HG03159 (cell line): ENCODE data around the gene PGPEP1.
"Not testable (repeated sequence)": the region's sequence is repeated elsewhere in the genome, so short reads cannot be mapped to it uniquely, and the experiment has no call there.

Experiments used
- ATAC-seq: cut with Tn5 transposase; IDR thresholded peaks from one replicate; pipeline ENCODE4 v1.9.1; 2021; ENCODE audit warnings: mild to moderate bottlenecking, moderate library complexity; ENCODE audit not compliant: unreplicated experiment

PGPEP1 gene

DNA sequence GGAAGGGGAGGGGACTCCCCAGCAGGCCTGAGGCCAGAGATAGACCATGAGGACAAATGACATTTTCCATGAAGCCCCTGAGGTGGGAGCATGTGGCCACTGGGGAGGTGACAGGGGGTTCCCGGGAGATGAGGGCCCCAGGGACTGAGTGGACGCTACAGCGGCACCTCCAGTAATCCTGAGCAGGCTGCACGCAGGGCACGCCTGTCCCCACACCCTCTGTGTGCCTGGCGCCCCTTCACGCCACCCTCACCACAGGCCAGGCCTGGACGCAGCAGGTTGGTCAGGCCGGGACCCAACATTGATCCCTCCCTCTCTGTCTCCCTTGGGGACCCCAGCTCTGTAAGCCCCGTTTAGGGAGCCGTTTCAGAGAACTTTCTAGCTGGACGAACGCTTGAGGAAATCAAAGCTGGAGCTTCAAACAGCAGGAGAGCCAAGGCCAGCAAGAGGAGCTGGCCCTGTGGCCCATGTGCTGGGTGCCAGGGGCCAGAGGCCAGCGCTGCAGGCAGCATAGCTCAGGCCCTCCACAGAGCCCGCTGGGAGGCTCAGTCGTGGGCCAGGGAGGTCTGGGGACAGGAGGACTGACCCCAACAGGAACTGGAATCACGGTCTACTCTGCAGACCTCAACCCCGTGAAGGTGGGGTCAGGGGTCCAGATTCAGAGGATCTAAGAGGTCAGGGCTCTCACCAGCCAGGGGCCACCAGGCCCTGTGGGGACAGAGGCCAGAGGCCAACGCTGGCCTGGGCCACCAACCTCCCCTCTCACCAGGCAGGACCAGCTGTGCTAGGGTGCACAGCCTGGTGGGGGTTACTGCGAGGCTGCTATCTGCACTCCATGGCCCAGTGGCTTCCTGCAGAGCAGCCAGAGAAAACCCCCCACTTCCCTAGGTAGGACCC is 32.1 kb upstream of the PGPEP1 start:
- ATAC-seq = no peak

DNA sequence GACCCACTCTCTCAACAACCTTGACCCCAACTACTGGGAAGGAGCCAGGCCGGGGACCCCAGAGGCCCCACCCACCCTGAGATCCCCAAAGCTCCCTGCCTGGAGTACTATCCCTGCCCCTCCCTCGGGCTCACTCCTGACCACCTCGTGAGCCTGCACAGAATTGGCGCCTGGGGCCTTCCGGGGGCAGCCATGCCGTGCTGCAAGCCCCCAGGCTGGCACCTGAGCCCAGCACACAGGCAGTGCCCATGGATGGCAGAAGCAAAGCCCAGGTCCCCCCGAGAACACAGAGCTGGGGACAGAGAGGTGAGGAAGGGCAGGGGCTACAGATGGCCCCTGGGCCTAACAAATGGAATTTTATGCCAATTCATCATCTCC is 31.5 kb upstream of the PGPEP1 start:
- ATAC-seq = no peak

DNA sequence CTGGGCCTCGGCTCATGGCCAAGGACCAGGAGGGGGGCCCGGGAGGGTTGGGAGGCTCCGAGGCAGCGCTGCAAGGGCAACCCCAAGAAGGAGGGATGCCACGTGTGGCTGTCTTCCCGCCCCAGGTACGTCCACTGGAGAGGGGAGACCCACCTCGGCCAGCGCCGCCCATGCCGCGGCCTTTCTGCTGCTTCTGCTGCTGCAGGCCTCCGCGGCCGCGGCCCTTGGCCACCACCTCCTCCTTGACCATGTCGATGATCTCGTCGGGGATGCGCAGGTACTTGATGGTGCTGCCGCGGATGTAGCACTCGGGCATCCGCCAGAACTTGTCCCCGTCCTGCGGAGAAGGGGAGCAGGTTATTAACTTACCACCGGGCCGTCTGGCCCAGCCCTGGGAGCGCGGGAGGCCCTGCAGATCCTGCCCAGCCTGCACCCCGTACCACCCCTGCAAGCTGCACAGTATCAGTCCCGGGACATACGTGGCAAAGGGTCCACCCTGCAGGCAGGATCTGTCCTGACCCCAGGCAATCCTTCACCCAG is 30.8 kb upstream of the PGPEP1 start:
- no peak for ATAC-seq

GRCh38 chr19:18310118-18310909 is 30.1 kb upstream of the PGPEP1 start:
- no peak for ATAC-seq

- no peak for ATAC-seq
Observed at GRCh38 chr19:18310966-18311365, 29.4 kb upstream of the PGPEP1 start.

DNA sequence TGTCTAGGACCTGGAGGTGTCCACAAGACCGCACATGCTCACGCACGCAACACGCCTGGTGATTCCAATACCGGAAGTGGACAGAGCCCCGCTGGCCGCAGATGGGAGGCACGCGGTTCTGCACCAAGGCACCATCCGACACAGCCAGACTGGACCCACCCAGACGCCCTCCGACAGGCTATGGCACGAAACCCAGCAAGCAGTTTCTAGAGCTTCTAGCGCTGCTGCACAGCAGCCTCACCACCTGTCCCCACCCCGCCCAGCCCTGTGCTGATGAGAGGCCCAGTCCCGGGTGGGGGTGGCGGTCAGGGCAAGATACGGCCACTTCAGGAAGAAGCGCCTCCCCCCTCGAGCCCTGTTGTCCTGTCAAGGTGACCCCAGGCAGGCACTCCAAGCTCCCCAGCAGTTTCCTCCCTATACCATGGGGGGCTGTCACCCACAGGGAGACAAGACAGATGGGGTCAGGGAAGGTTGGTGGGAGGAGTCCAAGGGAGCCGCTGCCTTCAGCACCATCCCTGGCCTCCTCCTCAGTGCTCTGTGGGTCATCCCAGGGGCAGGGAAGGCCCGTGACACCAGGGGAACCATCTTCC is 28.8 kb upstream of the PGPEP1 start:
- ATAC-seq = no peak

- ATAC-seq = no peak
Observed at GRCh38 chr19:18312092-18312534, 28.3 kb upstream of the PGPEP1 start.

DNA sequence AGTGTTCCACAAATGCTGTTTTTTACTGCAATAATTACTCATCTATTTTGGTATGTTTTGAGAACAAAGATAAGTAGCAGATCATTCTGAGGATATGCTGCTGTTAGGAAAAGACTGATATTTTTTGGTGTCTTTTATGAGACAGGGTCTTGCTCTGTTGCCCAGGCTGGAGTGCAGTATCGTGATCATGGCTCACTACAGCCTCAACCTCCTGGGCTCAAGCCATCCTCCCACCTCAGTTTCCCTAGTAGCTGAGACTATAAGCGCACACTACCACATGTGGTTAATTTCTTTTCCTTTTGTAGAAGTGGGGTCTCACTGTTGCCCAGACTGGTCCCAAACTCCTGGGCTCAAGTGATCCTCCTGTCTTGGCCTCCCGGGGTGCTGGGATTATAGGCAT is 27.0 kb upstream of the PGPEP1 start:
- ATAC-seq = no peak

- no peak for ATAC-seq
Observed at GRCh38 chr19:18317961-18318800, 22.2 kb upstream of the PGPEP1 start.

- no peak for ATAC-seq
Observed at GRCh38 chr19:18319591-18320135, 20.7 kb upstream of the PGPEP1 start.

- no peak for ATAC-seq
Observed at GRCh38 chr19:18320865-18321733, 19.3 kb upstream of the PGPEP1 start.

- ATAC-seq = no peak
Observed at GRCh38 chr19:18321734-18322102, 18.7 kb upstream of the PGPEP1 start.

DNA sequence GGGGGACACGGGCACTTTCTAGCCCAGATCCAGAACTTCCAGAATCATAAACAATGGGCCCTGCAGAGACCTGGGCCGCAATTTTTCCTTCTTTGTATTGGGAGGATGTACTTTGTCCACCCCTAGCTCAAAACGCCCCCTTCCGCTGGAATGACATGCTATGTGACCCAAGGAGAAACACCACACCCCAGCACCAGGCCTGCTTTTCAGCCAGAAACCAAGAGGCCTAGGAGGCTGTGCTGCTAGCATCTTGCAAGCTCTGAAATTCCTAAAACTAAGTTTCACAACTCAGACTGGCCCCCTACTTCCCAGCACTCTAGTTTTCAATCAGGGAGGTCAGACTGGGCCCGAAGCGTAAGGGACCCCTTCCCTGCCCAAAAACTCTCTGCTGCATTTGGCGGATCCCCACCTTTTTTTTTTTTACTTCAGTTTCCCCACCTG is 18.1 kb upstream of the PGPEP1 start:
- ATAC-seq = peak; percentile 1

DNA sequence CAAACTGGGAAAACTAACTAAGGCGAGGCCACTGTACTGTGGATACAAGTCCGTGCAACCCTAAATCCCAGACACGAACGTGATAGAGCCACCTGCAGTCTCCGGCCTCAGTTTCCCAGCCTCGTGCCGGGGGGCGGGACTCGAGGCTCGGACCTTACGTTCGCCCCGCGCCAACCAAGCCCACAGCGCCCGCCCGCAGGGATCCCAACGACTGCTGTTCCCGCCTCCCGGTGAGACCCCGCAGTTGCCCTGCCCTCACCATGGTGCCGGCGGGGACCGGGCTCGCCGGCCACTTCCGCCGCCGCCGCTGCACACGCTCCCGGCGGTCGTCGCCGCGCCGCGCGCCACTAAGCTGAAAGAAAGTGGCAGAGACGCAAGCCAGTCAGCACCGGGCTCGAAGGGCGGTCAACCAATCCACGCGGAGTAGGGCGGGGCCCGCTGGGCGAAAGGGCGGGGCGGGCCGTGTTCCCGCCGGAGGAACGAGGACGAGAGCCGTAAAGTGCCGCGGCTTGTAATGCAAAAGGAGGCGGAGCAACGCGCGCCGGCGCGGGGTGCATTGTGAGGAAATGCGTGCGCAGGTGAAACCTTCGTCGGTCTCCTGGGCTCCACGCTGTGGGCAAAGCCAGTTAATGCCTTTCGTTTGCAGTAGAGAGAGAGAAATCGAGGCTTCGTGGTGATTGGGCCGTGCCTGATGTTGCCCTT is 17.5 kb upstream of the PGPEP1 start, which contains the start of gene LSM4:
LSM4 (minus strand) TSS at position 318 of the 702 bp plus-strand sequence; CDS start at position 262, 56 bp downstream.
- peak; percentile 84 for ATAC-seq

GRCh38 chr19:18324373-18324731 is 16.0 kb upstream of the PGPEP1 start:
- not testable (repeated sequence) for ATAC-seq

DNA sequence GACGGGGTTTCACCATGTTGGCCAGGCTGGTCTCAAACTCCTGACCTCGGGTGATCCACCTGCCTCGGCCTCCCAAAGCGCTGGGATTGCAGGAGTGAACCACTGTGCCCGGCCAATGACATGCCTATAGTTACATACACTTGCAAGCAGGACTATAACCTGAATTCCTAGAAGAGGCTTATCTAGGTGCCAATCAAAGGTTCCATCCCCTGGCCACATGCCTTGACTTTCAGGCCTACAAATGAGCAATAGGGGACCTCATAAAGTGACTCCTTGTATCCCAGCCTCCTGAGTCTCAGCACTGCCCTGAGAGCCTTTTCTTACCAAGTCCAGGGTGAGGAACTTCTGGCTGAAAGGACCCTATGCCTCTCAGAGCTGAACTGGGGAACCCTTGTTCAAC is 13.6 kb upstream of the PGPEP1 start:
- ATAC-seq = no peak

DNA sequence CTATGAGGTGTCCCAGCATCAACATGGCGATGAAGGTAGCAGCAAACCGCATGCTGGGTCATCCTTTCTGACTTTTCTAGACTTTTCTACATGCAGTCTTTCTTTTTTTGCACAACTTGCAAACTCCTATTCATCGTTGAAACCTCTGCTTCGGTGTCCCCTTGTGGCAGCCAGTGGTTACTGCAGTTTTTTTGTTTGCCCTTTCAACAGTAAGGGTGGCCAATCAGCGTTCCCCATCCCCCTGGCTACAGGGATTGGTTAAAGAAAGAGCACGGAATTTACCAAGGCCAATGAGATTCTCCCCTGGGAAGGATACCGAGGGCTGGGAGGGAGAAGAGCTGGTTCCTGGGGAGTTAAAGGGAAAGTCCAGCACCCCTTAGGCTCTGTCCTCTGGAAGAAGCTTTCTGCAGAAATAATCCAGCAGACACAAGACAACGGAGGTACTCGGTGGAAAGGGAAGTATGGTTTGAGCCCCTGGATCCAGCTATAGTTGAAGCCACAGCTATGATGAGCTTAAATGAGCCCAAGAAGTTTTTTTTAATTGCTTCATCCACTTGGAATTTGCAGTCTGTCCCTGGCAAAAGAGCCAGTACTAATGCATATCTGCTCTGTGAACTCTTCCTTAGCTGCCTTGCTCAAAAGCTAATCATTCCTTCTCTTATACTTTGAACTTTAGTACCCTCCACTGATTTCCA is 11.9 kb upstream of the PGPEP1 start:
- peak; percentile 89 for ATAC-seq

GRCh38 chr19:18329035-18329376 is 11.4 kb upstream of the PGPEP1 start:
- no peak for ATAC-seq
